SU-DHL-6 (cell line): ENCODE results near the gene PLCH1.

Experiments
- EZH2phosphoT487 ChIP-seq: fragments of 200-600 bp; sonication (generic), shearing (Covaris generic); conservative IDR thresholded peaks from 2 replicates; pipeline ENCODE4 v1.6.1; 2018; ENCODE audit warnings: mild to moderate bottlenecking, antibody characterized with exemption, low read length, moderate library complexity, mixed read lengths
- TF ChIP-seq, protein P1 (sequence below): fragments of 200-600 bp; sonication (generic); IDR thresholded peaks from one replicate; pipeline ENCODE4 v1.5.1; 2017; ENCODE audit warnings: antibody characterized with exemption, mild to moderate bottlenecking, low read length, moderate library complexity; ENCODE audit not compliant: insufficient read depth, poor library complexity, severe bottlenecking

DNA sequence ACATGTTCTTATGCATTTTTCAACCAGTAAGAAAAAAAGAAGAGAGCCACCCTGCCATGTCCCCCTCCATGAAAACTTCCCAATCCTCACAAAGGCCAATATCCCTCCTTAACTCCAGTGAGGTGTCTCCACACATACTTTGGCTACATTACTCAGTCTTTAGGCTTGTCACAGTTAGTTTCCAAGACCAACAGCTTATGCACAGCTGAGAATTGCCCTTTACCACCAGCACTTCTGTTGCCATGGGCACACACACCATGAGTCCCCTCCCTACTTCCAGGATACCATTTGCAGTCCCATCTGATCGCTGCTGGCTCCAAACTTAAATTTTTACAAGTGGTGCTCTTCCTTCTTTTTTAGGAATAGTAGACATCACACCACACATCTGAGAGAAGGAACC lies 301.1 kb downstream of the PLCH1 start:
- TF ChIP-seq, protein P1, sequence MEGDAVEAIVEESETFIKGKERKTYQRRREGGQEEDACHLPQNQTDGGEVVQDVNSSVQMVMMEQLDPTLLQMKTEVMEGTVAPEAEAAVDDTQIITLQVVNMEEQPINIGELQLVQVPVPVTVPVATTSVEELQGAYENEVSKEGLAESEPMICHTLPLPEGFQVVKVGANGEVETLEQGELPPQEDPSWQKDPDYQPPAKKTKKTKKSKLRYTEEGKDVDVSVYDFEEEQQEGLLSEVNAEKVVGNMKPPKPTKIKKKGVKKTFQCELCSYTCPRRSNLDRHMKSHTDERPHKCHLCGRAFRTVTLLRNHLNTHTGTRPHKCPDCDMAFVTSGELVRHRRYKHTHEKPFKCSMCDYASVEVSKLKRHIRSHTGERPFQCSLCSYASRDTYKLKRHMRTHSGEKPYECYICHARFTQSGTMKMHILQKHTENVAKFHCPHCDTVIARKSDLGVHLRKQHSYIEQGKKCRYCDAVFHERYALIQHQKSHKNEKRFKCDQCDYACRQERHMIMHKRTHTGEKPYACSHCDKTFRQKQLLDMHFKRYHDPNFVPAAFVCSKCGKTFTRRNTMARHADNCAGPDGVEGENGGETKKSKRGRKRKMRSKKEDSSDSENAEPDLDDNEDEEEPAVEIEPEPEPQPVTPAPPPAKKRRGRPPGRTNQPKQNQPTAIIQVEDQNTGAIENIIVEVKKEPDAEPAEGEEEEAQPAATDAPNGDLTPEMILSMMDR = no peak
- no peak for TF ChIP-seq EZH2phosphoT487
